HEK293 (cell line): ENCODE results near the gene LRRN4CL.

Experiments used
- PRDM1 ChIP-seq: fragments of 450-650 bp; formaldehyde crosslinking; IDR thresholded peaks from 2 replicates; pipeline ENCODE4; 2016; ENCODE audit warnings: missing biosample characterization, missing genetic modification characterization
- ZNF23 ChIP-seq: fragments of 450-650 bp; formaldehyde crosslinking; IDR thresholded peaks from 2 replicates; pipeline ENCODE4 v1.5.1; 2016; ENCODE audit warnings: missing biosample characterization, missing genetic modification characterization, borderline replicate concordance
- ZNF548 ChIP-seq: fragments of 450-650 bp; formaldehyde crosslinking; IDR thresholded peaks from 2 replicates; pipeline ENCODE4 v1.5.1; 2016; ENCODE audit warnings: missing biosample characterization, missing genetic modification characterization
- TF ChIP-seq, protein P1 (sequence below): fragments of 450-650 bp; formaldehyde crosslinking; IDR thresholded peaks from 2 replicates; pipeline ENCODE4 v1.5.1; 2016; ENCODE audit warnings: missing biosample characterization, missing genetic modification characterization
- TF ChIP-seq, protein P2 (sequence below): fragments of 450-650 bp; formaldehyde crosslinking; IDR thresholded peaks from 2 replicates; pipeline ENCODE4 v1.5.1; 2016; ENCODE audit warnings: missing biosample characterization, missing genetic modification characterization

DNA sequence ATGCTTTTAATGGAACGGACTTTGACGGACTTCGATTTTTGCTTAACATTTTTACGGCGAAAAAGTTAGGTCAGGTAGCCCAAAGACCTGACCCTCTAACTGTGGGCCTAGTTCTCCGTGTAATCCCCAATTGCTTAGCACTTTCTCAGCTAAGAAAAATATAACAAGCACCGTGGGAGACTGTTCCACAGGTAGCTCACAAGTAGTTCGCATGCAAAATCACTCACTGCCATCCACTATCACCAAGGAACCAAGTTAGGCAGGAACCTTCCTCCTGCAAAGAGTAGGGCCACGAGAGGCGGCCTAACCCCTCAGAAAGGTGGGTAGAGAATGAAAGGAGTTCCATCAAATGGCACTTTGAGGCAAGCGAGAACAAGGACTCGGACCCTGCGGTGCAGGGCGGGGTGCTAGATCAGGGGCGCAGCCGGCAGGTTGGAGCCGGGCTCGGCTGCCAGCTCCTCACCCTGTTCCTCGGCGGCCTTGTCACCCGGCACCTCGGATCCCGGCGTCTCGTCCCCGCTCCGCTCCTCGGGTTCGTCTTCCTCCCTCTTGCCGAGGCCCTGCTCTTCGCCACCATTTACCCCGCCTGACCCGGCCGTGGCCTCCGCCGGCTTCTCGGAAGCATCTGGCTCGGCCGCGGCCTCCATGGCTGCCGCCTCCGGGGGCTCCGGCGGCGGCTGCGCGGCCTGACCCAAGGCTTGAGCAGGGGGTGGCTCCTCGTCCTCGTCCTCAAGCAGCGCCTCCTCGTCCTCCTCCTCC lies 37.0 kb upstream of the LRRN4CL start:
- TF ChIP-seq ZNF548 (tag by site-specific recombination): no peak
- no peak for TF ChIP-seq ZNF23
- TF ChIP-seq PRDM1: no peak
- TF ChIP-seq, protein P1, sequence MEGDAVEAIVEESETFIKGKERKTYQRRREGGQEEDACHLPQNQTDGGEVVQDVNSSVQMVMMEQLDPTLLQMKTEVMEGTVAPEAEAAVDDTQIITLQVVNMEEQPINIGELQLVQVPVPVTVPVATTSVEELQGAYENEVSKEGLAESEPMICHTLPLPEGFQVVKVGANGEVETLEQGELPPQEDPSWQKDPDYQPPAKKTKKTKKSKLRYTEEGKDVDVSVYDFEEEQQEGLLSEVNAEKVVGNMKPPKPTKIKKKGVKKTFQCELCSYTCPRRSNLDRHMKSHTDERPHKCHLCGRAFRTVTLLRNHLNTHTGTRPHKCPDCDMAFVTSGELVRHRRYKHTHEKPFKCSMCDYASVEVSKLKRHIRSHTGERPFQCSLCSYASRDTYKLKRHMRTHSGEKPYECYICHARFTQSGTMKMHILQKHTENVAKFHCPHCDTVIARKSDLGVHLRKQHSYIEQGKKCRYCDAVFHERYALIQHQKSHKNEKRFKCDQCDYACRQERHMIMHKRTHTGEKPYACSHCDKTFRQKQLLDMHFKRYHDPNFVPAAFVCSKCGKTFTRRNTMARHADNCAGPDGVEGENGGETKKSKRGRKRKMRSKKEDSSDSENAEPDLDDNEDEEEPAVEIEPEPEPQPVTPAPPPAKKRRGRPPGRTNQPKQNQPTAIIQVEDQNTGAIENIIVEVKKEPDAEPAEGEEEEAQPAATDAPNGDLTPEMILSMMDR (tag by site-specific recombination): no peak
- TF ChIP-seq, protein P2, sequence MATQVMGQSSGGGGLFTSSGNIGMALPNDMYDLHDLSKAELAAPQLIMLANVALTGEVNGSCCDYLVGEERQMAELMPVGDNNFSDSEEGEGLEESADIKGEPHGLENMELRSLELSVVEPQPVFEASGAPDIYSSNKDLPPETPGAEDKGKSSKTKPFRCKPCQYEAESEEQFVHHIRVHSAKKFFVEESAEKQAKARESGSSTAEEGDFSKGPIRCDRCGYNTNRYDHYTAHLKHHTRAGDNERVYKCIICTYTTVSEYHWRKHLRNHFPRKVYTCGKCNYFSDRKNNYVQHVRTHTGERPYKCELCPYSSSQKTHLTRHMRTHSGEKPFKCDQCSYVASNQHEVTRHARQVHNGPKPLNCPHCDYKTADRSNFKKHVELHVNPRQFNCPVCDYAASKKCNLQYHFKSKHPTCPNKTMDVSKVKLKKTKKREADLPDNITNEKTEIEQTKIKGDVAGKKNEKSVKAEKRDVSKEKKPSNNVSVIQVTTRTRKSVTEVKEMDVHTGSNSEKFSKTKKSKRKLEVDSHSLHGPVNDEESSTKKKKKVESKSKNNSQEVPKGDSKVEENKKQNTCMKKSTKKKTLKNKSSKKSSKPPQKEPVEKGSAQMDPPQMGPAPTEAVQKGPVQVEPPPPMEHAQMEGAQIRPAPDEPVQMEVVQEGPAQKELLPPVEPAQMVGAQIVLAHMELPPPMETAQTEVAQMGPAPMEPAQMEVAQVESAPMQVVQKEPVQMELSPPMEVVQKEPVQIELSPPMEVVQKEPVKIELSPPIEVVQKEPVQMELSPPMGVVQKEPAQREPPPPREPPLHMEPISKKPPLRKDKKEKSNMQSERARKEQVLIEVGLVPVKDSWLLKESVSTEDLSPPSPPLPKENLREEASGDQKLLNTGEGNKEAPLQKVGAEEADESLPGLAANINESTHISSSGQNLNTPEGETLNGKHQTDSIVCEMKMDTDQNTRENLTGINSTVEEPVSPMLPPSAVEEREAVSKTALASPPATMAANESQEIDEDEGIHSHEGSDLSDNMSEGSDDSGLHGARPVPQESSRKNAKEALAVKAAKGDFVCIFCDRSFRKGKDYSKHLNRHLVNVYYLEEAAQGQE (tag by site-specific recombination): no peak
